ENCODE measurements around the gene RTKN. TPM values are rescaled to one million over a fixed set of nuclear protein-coding genes. Genes with fewer than 3 reads are reported as not detected.

The RTKN gene
- total and polyA plus RNA-seq, 2 of the 13 experiments (the other 11 are each of a cell fraction or from before 2014, with no cell fraction given): 159 to 166 TPM

DNA sequence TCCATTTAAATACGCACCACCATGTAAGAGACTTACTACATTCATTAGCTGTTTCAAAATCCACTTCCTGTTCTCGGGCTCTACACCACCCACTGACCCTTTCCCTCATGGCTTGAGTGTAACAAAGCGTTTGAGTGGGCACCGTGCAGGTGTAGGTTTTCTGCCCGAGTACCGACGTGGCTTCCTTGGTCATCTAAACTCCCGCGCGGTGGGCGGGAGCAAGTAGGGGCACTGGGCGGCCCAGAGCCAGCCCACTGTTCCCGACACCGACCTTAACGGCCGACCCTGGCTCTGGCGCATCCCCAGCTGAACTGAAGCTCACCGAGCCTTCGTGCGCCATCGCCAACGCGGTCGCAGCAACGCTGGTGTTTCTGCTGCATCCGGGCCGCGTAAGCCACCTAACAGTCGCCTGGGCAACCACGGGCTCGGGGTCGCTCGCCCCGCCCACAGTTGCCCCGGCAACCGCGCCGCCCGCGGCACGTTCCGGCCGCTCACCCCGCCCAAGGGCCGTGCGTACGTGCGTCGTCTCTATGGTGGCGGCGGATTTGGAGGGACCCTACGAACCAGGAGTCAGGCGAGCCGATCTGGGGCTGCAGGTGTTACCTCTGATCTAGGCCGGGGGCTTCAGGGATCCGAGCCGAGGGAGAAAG, 20.4 kb downstream of the RTKN start, which contains the start of the genes C2orf81 and WDR54 (continued):
- TF ChIP-seq, protein P1, sequence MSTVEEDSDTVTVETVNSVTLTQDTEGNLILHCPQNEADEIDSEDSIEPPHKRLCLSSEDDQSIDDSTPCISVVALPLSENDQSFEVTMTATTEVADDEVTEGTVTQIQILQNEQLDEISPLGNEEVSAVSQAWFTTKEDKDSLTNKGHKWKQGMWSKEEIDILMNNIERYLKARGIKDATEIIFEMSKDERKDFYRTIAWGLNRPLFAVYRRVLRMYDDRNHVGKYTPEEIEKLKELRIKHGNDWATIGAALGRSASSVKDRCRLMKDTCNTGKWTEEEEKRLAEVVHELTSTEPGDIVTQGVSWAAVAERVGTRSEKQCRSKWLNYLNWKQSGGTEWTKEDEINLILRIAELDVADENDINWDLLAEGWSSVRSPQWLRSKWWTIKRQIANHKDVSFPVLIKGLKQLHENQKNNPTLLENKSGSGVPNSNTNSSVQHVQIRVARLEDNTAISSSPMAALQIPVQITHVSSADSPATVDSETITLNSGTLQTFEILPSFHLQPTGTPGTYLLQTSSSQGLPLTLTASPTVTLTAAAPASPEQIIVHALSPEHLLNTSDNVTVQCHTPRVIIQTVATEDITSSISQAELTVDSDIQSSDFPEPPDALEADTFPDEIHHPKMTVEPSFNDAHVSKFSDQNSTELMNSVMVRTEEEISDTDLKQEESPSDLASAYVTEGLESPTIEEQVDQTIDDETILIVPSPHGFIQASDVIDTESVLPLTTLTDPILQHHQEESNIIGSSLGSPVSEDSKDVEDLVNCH (CRISPR knock-in tag; IDR thresholded peaks at IDR 0.05): peak; percentile 58; the same call in 1 of the 2 replicates
- TF ChIP-seq ZNF670 (CRISPR knock-in tag; IDR thresholded peaks at IDR 0.05; ENCODE audit: borderline replicate concordance) (peak; percentile 82; the same call in 1 of the 2 replicates), ZNF451 (CRISPR knock-in tag; IDR thresholded peaks at IDR 0.05) (no peak), TEAD3 (CRISPR knock-in tag; optimal IDR thresholded peaks at IDR 0.05; ENCODE audit: borderline replicate concordance) (peak; percentile 69), CBFB (CRISPR knock-in tag; IDR thresholded peaks at IDR 0.05) (peak; percentile 19; the same call in 1 of the 2 replicates), RXRA (CRISPR knock-in tag; IDR thresholded peaks at IDR 0.05) (peak; percentile 77), ZNF230 (CRISPR knock-in tag; IDR thresholded peaks at IDR 0.05) (0 out of 2 replicates have a peak, but pooled peaks have one; percentile 56), ZBTB7A (CRISPR knock-in tag; IDR thresholded peaks at IDR 0.05) (0 out of 2 replicates have a peak, but pooled peaks have one; percentile 83), SP5 (CRISPR knock-in tag; IDR thresholded peaks at IDR 0.05; ENCODE audit: borderline replicate concordance, low read depth) (peak; percentile 80; the same call in 1 of the 2 replicates), ZNF557 (CRISPR knock-in tag; IDR thresholded peaks at IDR 0.05) (peak; percentile 83; the same call in 1 of the 2 replicates), KLF6 (CRISPR knock-in tag; IDR thresholded peaks at IDR 0.05) (peak; percentile 47; the same call in 1 of the 2 replicates), TBP (CRISPR knock-in tag; IDR thresholded peaks at IDR 0.05) (no peak), MZF1 (CRISPR knock-in tag; IDR thresholded peaks at IDR 0.05; ENCODE audit: borderline replicate concordance) (no peak)
- TF ChIP-seq, protein P2, sequence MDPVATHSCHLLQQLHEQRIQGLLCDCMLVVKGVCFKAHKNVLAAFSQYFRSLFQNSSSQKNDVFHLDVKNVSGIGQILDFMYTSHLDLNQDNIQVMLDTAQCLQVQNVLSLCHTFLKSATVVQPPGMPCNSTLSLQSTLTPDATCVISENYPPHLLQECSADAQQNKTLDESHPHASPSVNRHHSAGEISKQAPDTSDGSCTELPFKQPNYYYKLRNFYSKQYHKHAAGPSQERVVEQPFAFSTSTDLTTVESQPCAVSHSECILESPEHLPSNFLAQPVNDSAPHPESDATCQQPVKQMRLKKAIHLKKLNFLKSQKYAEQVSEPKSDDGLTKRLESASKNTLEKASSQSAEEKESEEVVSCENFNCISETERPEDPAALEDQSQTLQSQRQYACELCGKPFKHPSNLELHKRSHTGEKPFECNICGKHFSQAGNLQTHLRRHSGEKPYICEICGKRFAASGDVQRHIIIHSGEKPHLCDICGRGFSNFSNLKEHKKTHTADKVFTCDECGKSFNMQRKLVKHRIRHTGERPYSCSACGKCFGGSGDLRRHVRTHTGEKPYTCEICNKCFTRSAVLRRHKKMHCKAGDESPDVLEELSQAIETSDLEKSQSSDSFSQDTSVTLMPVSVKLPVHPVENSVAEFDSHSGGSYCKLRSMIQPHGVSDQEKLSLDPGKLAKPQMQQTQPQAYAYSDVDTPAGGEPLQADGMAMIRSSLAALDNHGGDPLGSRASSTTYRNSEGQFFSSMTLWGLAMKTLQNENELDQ (CRISPR knock-in tag; IDR thresholded peaks at IDR 0.05; ENCODE audit: borderline replicate concordance): no peak
- TF ChIP-seq, protein P3, sequence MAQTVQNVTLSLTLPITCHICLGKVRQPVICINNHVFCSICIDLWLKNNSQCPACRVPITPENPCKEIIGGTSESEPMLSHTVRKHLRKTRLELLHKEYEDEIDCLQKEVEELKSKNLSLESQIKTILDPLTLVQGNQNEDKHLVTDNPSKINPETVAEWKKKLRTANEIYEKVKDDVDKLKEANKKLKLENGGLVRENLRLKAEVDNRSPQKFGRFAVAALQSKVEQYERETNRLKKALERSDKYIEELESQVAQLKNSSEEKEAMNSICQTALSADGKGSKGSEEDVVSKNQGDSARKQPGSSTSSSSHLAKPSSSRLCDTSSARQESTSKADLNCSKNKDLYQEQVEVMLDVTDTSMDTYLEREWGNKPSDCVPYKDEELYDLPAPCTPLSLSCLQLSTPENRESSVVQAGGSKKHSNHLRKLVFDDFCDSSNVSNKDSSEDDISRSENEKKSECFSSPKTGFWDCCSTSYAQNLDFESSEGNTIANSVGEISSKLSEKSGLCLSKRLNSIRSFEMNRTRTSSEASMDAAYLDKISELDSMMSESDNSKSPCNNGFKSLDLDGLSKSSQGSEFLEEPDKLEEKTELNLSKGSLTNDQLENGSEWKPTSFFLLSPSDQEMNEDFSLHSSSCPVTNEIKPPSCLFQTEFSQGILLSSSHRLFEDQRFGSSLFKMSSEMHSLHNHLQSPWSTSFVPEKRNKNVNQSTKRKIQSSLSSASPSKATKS (CRISPR knock-in tag; IDR thresholded peaks at IDR 0.05): no peak
- TF ChIP-seq, protein P4, sequence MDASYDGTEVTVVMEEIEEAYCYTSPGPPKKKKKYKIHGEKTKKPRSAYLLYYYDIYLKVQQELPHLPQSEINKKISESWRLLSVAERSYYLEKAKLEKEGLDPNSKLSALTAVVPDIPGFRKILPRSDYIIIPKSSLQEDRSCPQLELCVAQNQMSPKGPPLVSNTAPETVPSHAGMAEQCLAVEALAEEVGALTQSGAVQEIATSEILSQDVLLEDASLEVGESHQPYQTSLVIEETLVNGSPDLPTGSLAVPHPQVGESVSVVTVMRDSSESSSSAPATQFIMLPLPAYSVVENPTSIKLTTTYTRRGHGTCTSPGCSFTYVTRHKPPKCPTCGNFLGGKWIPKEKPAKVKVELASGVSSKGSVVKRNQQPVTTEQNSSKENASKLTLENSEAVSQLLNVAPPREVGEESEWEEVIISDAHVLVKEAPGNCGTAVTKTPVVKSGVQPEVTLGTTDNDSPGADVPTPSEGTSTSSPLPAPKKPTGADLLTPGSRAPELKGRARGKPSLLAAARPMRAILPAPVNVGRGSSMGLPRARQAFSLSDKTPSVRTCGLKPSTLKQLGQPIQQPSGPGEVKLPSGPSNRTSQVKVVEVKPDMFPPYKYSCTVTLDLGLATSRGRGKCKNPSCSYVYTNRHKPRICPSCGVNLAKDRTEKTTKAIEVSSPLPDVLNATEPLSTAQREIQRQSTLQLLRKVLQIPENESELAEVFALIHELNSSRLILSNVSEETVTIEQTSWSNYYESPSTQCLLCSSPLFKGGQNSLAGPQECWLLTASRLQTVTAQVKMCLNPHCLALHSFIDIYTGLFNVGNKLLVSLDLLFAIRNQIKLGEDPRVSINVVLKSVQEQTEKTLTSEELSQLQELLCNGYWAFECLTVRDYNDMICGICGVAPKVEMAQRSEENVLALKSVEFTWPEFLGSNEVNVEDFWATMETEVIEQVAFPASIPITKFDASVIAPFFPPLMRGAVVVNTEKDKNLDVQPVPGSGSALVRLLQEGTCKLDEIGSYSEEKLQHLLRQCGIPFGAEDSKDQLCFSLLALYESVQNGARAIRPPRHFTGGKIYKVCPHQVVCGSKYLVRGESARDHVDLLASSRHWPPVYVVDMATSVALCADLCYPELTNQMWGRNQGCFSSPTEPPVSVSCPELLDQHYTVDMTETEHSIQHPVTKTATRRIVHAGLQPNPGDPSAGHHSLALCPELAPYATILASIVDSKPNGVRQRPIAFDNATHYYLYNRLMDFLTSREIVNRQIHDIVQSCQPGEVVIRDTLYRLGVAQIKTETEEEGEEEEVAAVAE (CRISPR knock-in tag; IDR thresholded peaks at IDR 0.05; ENCODE audit: borderline replicate concordance): no peak
